ENCODE measurements around the gene LRP4.
"Not testable (repeated sequence)": the region's sequence is repeated elsewhere in the genome, so short reads cannot be mapped to it uniquely, and the experiment has no call there.

LRP4 gene

GRCh38 chr11:46918083-46918787, at the start of gene LRP4:
Gene LRP4, minus strand, starts transcription at chr11:46918550. Its CDS starts 171 bp downstream, at chr11:46918379.
- no peak for DNase-seq

GRCh38 chr11:46967962-46968361, 49.6 kb upstream of the LRP4 start:
- DNase-seq = no peak

GRCh38 chr11:46966773-46967172, 48.4 kb upstream of the LRP4 start:
- DNase-seq = no peak

- no peak for DNase-seq
These were observed 45.5 kb upstream of the LRP4 start for GRCh38 chr11:46963844-46964243.

GRCh38 chr11:46961886-46962285, 43.5 kb upstream of the LRP4 start:
- DNase-seq = not testable (repeated sequence)

GRCh38 chr11:46961041-46961440, 42.7 kb upstream of the LRP4 start:
- DNase-seq = no peak

GRCh38 chr11:46958777-46959176, 40.4 kb upstream of the LRP4 start:
- DNase-seq = no peak

- no peak for DNase-seq
These were observed 34.7 kb upstream of the LRP4 start for GRCh38 chr11:46953093-46953492.

- DNase-seq = no peak
These were observed 34.2 kb upstream of the LRP4 start for GRCh38 chr11:46952553-46952952.

- no peak for DNase-seq
These were observed 33.5 kb upstream of the LRP4 start for GRCh38 chr11:46951864-46952263.

- no peak for DNase-seq
These were observed 30.9 kb upstream of the LRP4 start for GRCh38 chr11:46949297-46949696.

- DNase-seq = peak; percentile 17
These were observed 30.2 kb upstream of the LRP4 start for GRCh38 chr11:46948378-46949131.

- DNase-seq = peak; percentile 82
These were observed 29.2 kb upstream of the LRP4 start for GRCh38 chr11:46947399-46948077.

- no peak for DNase-seq
These were observed 26.2 kb upstream of the LRP4 start for GRCh38 chr11:46944356-46945075.

- DNase-seq = no peak
These were observed 23.8 kb upstream of the LRP4 start for GRCh38 chr11:46942172-46942571.

GRCh38 chr11:46936138-46937110, 18.1 kb upstream of the LRP4 start, which contains the start of gene CSTPP1:
Gene CSTPP1, plus strand, starts transcription at chr11:46936761. Its CDS starts 45 bp downstream, at chr11:46936806.
- DNase-seq = peak; percentile 86

- DNase-seq = no peak
These were observed 11.7 kb upstream of the LRP4 start for GRCh38 chr11:46930089-46930488.

- DNase-seq = not testable (repeated sequence)
These were observed 10.4 kb upstream of the LRP4 start for GRCh38 chr11:46928701-46929100.

GRCh38 chr11:46927928-46928327, 9.6 kb upstream of the LRP4 start:
- not testable (repeated sequence) for DNase-seq

- no peak for DNase-seq
These were observed 2.4 kb upstream of the LRP4 start for GRCh38 chr11:46920755-46921154.

- DNase-seq = no peak
These were observed 601 bp upstream of the LRP4 start for GRCh38 chr11:46918788-46919513.

Data from NCI-H748 treated with DMSO at 0.1 percent for 48 hours (cell line).